Ishikawa (cell line): ENCODE results near the gene ERBB4.

Source experiments
- CEBPB ChIP-seq: IDR thresholded peaks from 2 replicates; pipeline ENCODE4 v1.6.1; 2012
- CREB1 ChIP-seq: IDR thresholded peaks from 2 replicates; pipeline ENCODE4 v1.6.1; 2012; ENCODE audit warnings: low read depth
- EP300 ChIP-seq: IDR thresholded peaks from 2 replicates; pipeline ENCODE4 v1.6.1; 2012; ENCODE audit warnings: borderline replicate concordance
- RAD21 ChIP-seq: IDR thresholded peaks from 2 replicates; pipeline ENCODE4 v1.6.1; 2012; ENCODE audit warnings: low read depth
- REST ChIP-seq: IDR thresholded peaks from 2 replicates; pipeline ENCODE4 v1.6.1; 2012; ENCODE audit warnings: low read depth, mild to moderate bottlenecking
- TAF1 ChIP-seq: IDR thresholded peaks from 2 replicates; pipeline ENCODE4 v1.6.1; 2012; ENCODE audit warnings: low read depth, mild to moderate bottlenecking
- TCF12 ChIP-seq: IDR thresholded peaks from 2 replicates; pipeline ENCODE4 v1.6.1; 2012; ENCODE audit warnings: low read depth
- TEAD4 ChIP-seq: IDR thresholded peaks from 2 replicates; pipeline ENCODE4 v1.6.1; 2012
- YY1 ChIP-seq: IDR thresholded peaks from 2 replicates; pipeline ENCODE4 v1.6.1; 2012; ENCODE audit warnings: low read depth
- ZBTB7A ChIP-seq: IDR thresholded peaks from 2 replicates; pipeline ENCODE4 v1.6.1; 2012; ENCODE audit warnings: low read depth

DNA sequence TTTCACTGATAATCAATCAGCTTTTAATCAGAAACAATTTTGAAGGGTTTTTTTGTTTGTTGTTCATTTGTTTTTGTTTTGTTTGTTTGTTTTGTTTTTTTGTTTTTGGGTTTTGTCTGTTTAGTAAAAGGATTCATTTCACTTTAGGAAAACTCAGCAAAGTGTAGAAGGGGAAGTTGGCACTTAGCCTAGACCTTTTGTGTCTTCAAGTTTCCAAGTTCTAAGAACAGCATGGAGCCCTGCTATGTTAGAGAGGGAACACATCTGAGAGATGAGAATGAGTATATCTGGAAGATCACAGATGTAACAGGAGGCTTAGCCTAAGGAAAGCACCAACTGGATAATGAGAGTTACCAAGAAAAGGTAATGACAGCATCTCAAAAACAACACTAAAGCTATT is 501.5 kb downstream of the ERBB4 start:
- TF ChIP-seq EP300, result no peak
- no peak for TF ChIP-seq ZBTB7A
- no peak for TF ChIP-seq REST
- TF ChIP-seq TEAD4, result no peak
- TF ChIP-seq CREB1, result no peak
- no peak for TF ChIP-seq TCF12
- TF ChIP-seq YY1, result no peak
- no peak for TF ChIP-seq CEBPB
- TF ChIP-seq RAD21, result no peak
- TF ChIP-seq TAF1, result no peak
